CD4-positive, alpha-beta T cell treated with Interleukin-21 for 1 hour (primary cell): ENCODE data around the gene OR6A2.
"Not testable (repeated sequence)": the region's sequence is repeated elsewhere in the genome, so short reads cannot be mapped to it uniquely, and the experiment has no call there.

Experiments used
- DNase-seq: peaks from one replicate; pipeline ENCODE4 v3.0.0-alpha.2; 2020

OR6A2 gene

GRCh38 chr11:6799402-6799801 lies at the start of gene OR6A2:
Gene OR6A2, minus strand, starts transcription at chr11:6799689. Its CDS starts 3,981 bp downstream, at chr11:6795708.
- no peak for DNase-seq

- no peak for DNase-seq
Observed at GRCh38 chr11:6845383-6845782, 45.9 kb upstream of the OR6A2 start, which contains the start of gene OR10A5. Gene OR10A5, plus strand, starts transcription at chr11:6845683. Its CDS starts 0 bp downstream, at chr11:6845683.

- no peak for DNase-seq
Observed at GRCh38 chr11:6844356-6844755, 44.9 kb upstream of the OR6A2 start.

GRCh38 chr11:6843670-6844069 lies 44.2 kb upstream of the OR6A2 start:
- no peak for DNase-seq

GRCh38 chr11:6841694-6842093 lies 42.2 kb upstream of the OR6A2 start:
- no peak for DNase-seq

- DNase-seq, result no peak
Observed at GRCh38 chr11:6834021-6834420, 34.5 kb upstream of the OR6A2 start.

GRCh38 chr11:6833356-6833755 lies 33.9 kb upstream of the OR6A2 start:
- DNase-seq, result no peak

- DNase-seq, result no peak
Observed at GRCh38 chr11:6828103-6828502, 28.6 kb upstream of the OR6A2 start.

GRCh38 chr11:6825231-6825744 lies 25.8 kb upstream of the OR6A2 start:
- DNase-seq, result no peak

- no peak for DNase-seq
Observed at GRCh38 chr11:6824136-6824823, 24.8 kb upstream of the OR6A2 start.

- DNase-seq, result no peak
Observed at GRCh38 chr11:6818967-6819366, 19.5 kb upstream of the OR6A2 start.

- no peak for DNase-seq
Observed at GRCh38 chr11:6817694-6818093, 18.2 kb upstream of the OR6A2 start.

- no peak for DNase-seq
Observed at GRCh38 chr11:6813656-6814055, 14.2 kb upstream of the OR6A2 start.

GRCh38 chr11:6812390-6813005 lies 13.0 kb upstream of the OR6A2 start:
- peak; percentile 55 for DNase-seq

- DNase-seq, result not testable (repeated sequence)
Observed at GRCh38 chr11:6801075-6801474, 1.6 kb upstream of the OR6A2 start.

GRCh38 chr11:6794639-6795038 lies 4.8 kb downstream of the OR6A2 start:
- no peak for DNase-seq

- DNase-seq, result no peak
Observed at GRCh38 chr11:6790546-6790945, 8.9 kb downstream of the OR6A2 start.

GRCh38 chr11:6782720-6783119 lies 16.8 kb downstream of the OR6A2 start, which contains the start of gene OR2AG1:
Gene OR2AG1, plus strand, starts transcription at chr11:6783020. Its CDS starts 2,018 bp downstream, at chr11:6785038.
- no peak for DNase-seq

GRCh38 chr11:6780829-6781228 lies 18.7 kb downstream of the OR6A2 start:
- DNase-seq, result no peak

GRCh38 chr11:6778518-6778917 lies 21.0 kb downstream of the OR6A2 start:
- DNase-seq, result no peak

GRCh38 chr11:6771926-6772893 lies 27.3 kb downstream of the OR6A2 start, which contains the start of gene OR2AG2:
Gene OR2AG2, minus strand, starts transcription at chr11:6771976. Its CDS starts 3,019 bp downstream, at chr11:6768957.
- DNase-seq, result no peak

- DNase-seq, result peak; percentile 77
Observed at GRCh38 chr11:6757373-6757967, 42.0 kb downstream of the OR6A2 start.

- DNase-seq, result no peak
Observed at GRCh38 chr11:6755953-6756347, 43.5 kb downstream of the OR6A2 start.
